Right forelimb (tissue), 1 donor: Measurements from ENCODE around the gene HAGH.

ENCODE experiments used
- DNase-seq: peaks from one replicate; pipeline ENCODE4 v3.0.0-alpha.2; 2018

Gene HAGH

GRCh38 chr16:1760911-1761310 is 65.7 kb downstream of the HAGH start:
- DNase-seq = peak; percentile 40

DNA sequence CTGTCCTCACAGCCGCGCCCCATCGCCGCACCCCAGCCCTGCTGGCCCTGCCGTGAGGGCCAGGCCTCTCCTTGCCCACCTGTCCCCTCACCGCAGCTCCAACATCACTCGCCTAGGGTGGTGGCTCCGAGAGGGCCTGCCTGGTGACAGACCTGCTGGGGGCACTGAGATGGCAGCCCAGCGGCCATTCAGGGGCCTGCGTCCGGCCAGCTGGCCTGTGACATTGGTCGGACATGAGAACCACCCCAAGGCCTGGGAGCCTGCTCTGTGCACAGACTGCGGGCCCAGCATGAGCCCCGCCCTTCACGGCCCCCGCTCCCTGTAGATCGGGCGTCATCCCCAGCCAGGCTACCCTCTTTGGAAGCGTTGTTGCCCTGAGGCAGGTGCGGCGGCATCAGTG is 67.1 kb downstream of the HAGH start:
- no peak for DNase-seq

DNA sequence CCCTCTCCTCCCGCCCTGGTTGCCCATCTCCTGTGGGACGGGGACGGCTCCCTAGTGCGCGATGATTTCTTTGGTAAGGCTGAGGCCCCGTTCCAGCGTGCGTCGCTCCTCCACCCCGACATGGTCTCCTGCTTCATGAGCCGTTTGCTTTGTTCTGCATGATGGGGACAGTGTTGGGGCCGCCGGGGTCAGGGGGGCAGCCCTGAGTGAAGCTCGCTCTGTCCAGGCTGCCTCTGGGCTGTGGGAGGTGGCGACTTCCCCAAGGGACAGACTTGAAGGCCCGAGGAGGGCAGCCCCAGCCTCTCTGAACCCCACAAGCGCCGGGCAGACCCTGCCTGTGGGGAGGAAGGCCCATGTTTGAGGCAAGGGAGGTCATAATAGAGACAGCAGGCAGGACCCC is 67.7 kb downstream of the HAGH start:
- peak; percentile 36 for DNase-seq

DNA sequence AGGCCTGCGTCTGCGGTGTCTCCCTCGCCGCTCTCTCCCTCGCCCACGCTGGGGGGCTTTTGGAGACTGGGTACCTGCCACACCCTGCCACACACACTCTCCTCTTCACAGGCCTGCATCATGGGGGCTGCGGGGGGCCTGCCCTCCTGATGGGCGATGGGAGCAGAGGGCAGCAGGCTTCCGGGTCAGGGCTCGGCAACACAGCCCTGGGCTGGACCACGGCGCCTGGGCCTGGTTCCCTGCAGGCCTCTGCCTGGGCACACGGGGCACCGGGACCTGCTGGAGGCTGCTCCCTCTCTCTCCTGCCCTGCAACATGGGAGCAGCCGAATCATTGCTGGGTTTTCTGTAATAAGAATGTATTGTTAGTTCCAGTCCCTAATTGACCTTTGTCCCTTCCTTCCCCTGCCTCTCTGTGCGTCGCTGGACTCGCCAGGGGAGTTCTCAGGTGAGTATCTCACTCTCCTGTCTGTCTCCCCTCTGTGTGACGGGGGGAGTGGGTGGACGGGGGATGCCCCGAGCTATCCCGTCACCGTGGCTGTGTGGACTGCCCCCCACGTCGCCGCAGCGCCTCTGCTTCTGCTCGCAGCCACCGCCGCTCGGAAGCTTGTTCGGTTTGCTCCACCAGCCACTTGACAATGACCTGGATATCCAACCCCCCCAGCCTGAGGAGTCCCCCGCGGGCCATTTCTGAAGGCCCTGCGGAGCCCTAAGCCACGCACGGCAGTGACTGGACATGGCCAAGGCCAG is 68.7 kb downstream of the HAGH start:
- no peak for DNase-seq
